Suppressor macrophage treated with lipopolysaccharide for 1 hour (primary cell): Measurements from ENCODE around the gene STUM.

ENCODE experiments used
- DNase-seq, 3 donors: peaks; one replicate each; pipeline ENCODE4 v3.0.0-alpha.2; 2020 to 2022

Gene STUM

DNA sequence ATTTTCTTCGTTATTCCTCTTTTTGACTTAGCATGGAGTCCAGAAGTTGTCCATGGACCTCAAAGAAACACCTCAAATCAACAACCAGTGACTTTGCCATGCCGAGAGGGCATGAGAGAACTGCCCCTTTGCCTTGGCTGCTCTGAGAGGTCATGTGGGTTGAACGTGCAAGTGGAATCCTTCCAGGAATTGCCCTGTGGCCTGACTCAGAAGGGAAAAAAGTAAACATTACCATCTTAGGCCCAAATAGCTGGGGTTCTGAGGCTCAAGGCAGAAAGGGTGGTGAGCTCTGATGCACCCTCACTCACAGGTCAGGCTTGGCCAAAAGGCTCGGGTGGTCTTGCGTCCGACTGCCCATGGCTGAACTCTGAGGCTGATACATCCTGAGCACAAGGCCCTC lies 15.1 kb downstream of the STUM start:
- DNase-seq = no peak

DNA sequence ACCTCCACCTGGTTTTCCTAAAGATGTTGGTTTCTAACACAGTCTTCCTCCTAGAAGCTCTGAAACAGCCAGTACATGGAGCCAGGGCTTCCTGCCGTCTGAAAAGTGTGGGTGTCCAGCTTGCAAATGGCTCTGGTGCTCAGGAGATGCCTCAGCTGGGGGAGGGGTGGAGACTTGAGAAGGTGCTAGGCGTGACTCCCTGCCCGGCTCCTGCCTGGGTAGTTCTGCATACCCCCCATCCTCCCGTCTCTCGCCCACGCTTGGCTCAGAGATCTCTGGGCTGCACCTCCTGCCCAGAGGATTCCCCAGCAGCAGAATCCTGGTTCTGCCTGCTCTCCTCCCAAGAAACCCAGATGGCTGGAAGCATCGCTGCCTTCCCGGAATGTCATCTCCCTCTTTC lies 16.9 kb downstream of the STUM start:
- DNase-seq = no peak

DNA sequence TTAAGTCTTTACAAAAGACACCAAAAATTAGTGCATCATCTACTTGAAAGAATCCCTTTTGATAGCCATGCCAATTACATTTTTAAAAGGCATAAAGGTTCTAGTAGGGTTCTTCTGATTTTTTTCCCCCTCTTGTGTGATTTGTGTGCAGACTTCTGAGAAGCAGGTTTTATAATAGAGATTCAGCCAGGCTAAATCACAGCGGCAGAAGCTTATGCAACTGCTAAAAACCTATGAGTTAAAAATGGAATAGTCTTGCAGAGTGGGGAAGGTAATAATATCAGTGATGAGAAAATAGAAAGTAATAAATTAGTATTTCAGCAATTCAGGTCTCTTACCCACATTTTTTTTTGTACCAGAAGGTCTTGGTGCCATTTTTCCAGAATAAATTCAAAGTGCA lies 17.7 kb downstream of the STUM start:
- no peak for DNase-seq

DNA sequence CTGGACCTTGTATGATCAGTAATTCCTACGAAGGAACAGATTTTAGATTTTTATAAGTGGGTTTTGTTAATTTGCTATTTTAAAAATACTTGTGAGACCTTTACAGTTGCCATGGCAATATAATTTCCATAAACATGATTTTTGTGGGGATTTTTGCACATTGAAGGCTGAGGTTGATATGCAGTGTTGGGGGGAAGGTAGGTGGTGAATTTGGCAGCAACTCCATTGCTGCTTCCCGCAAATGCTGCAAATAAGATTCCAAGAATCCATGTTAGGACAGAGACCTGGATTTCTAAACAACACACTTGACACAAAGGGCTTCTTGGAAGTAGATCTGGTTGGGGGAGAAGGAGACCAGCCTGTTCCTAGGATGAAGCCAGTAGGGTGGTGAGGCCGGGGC lies 18.2 kb downstream of the STUM start:
- no peak for DNase-seq

DNA sequence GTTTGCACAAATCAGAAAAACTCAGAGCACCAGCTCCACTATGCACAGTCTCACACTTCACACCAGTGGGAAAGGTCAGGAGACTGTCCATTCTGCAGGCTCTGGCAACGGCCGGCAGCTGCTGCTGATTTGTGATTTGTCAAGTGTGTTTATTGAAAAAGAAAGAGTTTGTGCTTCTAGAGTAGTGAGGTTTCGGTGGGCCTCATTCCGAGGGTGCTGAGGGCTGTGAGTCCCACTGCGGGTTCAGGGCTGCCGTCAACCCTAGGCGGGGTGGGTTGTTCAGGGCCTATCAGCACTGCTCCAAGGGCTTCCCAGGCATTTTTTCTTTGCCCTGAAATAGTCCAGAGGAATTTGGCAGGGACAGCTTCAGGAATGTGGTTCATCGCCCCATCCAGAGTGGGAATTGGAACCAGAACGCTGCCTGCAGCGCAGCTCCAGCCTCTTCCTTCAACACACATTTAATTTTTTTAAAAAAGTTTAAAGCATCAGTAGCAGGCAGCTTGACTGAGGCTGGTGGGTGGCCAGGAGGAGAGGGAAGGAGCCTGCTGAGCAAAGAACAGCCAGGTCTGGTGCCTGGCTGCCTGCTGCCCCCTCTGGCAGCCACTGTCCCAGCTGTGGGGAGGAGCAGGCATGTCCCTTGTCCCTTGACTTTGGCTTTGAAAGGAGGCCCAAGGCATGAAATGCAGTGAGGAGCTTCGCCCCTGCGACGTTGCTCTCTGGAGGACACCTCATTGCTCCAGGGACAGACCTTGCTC lies 19.7 kb downstream of the STUM start:
- DNase-seq = no peak

DNA sequence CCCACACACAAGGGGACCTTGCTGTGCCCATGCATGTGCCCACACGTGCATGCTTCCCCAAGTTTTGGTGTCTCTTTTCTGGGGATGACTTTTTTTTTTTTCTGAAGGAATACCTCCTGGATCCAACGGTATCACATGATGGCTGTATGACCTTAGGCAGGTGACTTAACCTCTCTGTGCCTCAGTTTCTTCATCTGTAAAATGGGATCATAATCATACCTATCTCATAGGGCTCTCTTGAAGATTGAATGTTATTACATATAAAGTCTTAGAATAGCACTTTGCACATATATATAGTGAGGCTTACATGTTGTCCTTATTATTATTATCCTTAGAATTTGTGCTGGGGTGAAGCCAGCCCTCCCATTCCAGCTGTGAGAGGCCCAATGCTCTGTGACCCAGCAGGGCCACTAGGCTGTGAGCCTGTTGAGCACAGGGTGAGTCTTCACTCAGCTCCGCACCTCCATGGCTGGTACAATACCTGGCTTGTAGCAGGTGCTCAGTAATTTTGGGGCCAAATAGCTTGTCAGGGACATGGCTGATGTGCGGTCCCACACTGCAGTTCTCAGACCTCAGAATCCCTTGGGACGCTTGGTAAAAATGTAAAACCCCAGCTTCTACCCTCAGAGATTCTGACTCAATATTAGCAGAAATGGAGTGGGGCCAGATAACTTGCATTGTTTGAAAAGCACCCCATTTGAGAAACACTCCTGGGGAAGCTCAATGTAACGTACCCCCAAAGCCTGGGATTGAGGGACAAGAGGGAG lies 20.6 kb downstream of the STUM start:
- DNase-seq = no peak

DNA sequence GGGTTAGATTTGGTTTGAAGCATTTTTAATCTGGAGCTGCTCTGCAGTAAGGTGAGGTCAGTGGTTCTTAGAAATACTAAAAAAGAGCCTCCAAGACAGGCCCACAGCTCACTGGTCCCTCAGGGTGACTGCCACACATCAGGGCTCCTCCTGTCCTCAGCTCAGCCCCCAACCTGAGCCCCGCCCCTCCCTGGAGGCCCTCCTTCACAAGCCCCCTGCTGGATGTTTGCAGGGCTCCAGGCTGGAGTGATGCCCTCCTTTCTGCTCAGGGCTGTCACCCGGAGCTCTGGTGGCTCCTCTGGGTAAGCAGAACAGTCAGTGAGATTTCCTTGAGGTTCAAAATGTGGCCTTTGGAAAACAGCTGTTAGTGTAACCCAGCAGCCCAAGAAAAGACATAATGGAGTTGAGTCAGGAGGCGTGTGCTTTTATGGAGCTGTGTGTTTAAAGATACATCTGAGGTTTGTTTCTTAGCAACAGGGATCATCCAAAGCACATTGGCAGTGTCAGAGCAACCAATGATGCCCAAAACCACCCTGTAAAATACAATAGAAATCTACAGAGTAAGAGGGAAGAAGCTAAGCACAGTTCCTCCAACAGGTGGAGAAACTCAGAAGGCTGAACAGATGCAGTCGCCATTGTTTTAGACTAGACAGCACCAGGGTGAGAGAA lies 21.4 kb downstream of the STUM start:
- peak in 2 of 3 donors; percentile 17 to 49 for DNase-seq

DNA sequence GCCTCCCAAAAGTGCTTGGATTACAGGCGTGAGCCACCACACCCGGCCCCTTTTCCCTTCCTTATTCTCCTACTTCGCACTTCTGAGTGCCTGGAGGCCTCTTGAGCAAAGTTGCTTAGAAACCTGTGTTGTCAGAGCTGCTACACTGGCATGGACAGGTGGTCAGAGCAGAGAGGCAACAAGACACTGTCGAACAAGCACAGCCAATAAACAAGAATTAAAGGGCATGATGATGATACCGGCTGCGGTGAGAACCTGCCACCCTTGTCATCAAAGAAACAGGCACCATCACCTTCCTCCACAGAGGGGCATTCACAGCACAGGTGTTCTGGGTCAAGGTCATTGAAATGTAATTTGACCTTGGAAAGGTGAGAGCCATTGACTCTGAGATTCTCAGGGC lies 23.3 kb downstream of the STUM start:
- no peak for DNase-seq

DNA sequence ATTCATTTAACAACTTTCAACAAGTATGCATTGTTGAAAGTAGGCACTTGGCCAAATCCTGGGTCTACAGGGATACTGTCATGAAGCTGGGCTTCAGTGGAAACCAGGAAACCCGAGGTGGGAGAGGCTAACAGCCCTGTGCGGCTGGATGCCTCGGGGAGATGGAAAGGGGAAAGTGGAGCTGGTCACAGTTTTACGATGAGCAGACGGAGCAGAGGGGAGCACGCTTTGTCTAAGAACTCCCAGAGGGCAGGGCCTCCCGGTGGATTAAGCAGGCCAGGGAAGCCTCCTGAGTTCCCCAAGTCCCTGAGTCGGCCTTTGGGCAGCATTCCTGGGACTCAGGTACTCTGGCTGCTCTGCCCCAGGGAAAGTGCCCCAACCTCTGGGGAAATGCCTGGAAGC lies 23.8 kb downstream of the STUM start:
- no peak for DNase-seq

DNA sequence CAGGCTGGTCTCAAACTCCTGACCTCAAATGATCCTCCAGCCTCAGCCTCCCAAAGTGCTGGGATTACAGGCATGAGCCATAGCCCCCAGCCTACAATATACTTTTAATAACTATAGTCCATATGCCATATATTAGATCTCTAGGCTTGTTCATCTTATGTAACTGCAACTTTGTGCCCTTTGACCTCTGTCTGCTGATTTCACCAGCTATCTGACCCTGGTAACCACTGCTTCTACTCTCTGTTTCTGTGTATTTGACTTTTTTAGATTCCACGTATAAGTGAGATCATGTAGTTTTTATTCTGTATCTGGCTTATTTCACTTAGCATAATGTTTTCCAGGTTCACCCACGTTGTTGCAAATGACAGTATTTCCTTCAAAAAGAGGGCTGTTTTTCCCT lies 25.5 kb downstream of the STUM start:
- DNase-seq = no peak

DNA sequence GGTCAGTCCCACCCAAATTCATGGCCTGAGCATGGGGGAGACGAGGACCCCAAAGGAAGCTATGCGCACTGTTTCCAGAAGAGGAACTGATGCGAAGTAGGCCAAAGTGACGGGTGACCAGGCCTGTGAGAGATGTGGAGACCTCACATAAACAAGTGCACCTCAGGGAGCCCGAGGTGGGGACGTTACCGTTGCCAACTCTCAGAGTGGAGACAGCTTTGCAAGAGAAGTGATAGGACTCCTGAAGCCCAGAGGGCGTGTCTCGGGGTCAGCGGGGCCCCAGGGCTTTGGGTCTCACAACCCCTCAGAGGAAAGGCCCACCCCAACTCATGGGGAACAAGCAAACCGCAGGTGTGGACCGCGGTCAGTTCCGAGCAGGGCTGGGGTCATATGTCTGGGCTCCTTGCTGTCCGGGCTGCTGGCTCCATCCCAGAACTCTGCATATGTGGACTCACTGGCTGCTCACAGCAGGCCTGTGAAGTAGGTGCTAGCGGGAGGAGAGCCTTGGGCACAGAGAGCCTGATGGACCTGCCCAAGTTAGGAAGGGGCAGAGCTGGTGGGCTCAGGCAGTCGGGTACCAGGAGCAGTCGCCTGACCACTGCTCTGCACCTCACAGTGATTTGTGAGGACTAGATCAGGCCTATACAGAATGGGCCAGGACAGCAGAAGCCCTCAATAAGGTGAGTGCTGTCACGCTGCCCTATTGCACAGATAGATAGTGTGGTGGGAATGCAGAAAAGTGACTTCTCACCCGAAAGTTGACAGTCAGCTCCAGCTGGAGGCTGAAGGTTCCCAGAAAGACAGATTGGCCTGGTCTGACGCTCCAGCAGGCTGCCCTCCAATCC lies 26.2 kb downstream of the STUM start:
- no peak for DNase-seq

DNA sequence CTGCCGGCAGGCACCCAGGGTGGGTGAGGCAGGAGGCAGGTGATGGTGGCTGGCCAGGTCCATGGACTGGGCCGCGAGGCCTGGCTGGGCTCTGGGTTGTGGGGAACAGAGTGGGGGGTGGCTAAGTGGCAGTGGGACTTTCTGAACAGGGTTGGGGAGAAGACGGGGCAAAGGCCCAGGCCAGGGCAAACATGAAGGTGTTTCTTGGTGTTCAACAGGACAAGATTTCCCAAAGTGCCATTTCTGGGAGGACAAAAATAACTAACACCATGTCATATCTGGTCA lies 26.8 kb downstream of the STUM start:
- no peak for DNase-seq

DNA sequence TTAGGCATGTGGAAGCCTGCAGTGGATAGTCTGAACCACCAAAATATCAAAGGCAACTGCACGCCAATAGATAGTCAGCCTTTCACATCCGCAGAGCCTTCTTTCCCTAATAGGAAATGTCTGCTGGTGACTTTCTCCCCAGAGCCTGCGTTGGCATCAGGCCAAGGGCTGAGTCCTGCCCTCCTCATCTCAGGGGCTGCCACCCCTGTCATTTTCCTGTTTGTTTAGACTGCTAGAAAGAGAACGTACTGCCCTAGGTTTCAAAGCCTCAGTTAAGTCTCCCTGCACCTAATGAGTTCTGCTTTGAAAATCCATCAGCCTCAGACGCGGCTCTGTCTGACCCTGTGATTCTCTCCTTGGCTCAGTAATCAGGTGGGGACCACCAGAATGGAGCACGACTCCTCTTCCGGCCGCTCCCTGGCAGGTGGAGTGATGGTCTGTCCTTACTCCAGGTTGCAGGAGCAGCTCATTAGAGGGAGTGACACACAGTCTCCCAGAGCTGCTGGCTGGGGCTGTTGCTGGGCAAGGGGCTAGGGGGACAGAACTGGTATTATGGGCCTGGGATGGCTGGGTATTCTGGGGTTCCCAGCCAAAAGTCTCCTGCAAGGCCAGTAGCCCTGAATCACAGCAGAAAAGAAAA lies 27.3 kb downstream of the STUM start:
- DNase-seq = no peak

DNA sequence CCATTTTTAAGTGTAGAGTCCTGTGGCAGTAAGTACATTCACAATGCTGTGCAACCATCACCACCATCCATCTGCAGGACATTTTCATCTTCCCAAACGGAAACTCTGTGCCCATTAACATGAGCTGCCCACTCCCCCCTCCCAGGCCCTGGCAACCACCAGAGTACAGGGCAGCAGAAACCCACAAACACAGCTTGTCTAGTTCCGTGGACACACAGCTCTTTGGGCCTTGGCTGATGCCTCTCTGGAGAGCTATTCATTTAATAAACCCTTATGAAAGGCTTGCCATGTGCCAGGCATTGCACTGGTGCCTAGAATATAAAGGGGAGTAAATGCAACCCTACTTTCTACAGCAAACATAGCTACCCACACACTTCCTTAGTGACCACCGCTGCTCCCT lies 28.0 kb downstream of the STUM start:
- no peak for DNase-seq

DNA sequence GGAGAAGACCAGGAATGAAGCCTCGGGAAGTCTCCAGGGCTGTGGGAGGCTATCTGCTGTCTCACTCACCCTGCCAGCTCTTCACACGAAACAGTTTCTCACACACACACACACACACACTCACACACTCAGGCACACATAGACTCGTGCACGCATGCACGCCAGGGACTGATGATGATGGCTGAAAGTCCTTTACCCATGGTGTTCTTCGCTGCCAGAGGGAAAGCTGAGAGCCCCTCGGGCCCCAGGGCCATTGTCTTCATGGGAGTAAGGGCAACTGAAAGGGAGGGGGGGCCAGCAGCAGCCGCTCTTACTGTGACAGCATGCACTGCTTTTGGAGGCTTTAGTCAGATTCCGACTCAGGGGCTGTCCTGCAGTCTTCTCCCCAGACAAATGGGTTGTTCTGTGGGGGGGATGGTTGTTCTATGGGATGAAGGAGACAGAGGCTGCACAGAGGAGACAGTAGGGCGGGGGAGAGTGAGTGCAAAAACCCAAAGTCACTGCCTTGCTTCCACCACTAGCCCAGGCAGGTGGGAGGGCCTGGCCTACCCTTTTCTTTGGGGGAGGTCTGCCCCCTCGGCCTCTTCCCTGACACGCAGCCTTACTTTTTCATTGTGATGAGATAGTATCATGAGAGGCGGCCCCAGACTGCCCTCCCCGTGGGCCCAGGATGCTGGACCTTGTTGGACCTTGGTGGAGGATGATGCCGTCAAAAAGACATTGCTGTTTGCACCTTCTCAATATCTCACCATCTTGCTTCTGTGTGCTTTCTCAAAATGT lies 29.0 kb downstream of the STUM start:
- DNase-seq = no peak

DNA sequence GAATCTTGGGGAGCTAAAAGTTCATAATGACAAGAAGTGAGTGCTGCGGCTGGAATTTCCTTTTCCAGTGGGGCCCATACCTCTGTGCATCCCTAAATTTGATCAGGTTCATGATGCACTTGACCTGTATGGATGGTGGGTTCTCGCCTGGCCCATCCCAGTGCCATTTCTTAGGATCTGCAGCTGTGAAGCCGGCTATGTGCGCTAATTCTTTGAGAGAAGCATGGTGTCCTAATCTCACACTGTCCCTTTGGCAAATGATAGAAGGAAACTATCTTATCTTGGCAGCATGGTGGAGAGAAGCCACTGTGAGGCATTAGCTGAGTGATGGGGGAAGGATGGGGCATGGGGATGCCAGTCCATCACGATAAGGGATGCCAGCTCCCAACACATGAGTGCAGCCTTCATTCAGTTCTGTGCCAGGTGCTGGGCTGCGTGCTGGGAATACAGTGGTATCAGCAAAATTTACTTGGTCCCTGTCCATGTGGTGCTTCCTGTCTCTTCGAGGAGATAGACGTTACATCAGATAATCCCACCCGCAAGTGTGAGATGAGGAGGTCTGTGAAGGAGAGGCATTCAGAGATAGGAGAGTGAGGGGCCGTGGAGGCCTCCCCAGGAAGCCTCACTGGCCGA lies 30.5 kb downstream of the STUM start:
- DNase-seq = no peak

DNA sequence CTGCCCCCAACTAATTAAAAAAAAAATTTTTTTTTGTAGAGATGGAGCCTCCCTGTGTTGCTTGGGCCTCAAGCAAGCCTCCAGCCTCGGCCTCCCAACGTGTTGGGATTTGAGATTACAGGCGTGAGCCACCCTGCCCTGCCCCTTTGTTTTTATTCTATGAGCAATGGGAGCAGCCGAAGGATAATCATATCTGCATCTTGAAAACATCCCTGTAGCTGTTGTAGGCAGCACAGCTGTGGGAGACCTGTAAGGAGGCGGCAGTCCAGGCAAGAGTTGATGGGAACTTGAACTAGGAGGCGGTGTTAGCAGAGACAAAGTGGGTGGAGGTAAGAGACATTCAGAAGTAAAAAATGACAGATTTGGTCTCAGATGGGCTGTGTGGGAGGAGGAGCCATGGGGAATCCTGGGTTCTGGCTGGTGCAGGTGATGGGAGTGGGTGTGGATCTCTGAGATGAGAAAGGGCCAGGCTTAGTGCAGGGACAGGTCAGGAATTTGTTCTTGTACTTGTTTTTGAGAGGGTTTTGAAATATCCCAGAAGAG lies 31.3 kb downstream of the STUM start:
- DNase-seq = no peak

DNA sequence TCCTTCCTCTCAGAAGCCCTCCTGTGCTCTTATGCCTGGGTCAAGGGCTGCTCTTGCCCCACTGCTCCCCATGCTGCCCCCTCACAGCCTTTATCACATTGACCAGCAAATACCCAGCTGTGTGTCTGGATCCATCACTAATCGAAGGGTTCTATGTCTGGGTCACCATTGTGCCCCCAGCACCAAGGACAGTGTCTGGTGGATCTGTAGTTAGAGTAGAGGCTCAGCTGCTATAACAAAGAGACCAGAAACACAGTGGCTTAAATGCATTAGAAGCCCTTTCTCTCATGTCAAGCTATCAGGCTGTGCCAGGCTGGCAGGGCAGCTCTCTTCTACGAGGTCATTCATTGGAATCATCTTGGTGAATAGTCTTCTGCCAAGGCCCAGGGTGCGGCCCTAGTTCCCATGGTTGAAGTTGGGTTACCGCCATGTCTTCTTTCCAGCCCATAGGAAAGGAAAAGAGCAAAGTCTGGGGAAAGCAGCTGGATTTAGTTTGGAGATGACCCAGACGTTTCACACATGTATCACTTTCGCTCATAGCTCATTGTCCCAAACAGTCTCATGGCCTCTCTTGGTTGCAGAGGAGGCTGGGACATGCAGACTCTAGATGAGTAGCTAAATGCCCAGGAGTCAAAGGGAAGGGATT lies 32.2 kb downstream of the STUM start:
- no peak for DNase-seq

DNA sequence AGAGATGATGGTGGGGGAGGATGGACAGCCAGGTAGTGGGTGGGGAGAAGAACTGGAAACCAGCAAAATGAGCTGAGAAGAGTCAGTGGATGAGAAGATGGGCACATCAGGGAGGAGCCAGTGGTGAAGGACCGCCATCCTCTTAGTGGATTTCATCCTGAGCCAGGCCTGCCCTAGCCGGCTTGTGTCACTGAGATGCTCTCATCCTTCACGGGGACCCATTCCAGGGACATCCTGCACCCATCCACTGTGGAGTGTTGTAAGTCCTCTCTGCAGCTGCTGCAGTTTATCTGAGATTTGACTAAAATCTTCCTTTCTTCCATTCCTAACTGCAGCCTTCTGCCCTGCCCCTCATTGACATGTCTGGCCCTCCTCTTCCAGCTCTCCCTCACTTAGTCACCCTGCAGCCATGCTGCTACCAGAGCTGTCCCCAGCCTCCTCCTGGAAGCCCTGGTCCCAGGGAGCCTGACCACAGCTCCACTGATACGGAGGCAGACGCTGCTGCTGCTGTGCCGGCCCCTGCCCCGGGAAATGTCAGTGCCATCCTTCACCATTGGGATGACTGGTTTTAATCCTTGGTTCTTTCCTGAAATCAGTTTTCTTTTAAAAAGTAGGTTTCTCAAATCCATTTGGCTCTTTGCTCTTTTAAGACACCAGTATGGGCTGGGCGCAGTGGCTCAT lies 33.2 kb downstream of the STUM start:
- no peak for DNase-seq

DNA sequence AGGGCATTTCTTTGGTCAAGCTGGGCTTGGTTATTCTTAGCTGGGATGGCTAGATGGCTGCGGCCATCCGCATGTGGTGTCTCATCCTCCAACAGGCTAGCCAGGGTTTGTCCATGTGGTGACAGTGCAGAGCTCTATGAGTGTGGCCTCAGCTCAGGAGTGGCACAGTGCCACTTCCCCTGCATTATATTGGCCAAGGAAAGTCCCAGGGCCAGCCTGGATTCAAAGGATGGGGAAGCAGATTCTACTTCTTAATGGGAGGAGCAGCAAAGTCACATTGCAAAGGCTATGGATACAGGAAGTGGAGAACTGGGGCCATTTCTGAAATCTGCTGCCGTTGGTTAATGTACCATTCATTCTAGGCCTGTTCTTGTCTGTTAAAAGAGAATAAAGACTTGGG lies 34.4 kb downstream of the STUM start:
- peak; percentile 73 to 83 (median 78) for DNase-seq
